HCT116 (cell line): Measurements from ENCODE around the gene ITM2B. TPM values are rescaled to one million over a fixed set of nuclear protein-coding genes. Genes with fewer than 3 reads are reported as not detected.

ENCODE experiments used
- ATAC-seq: fragments of 200-7000 bp; cut with Tn5 transposase; 2 replicates; pipeline ENCODE4 v1.9.1; 2020; ENCODE audit warnings: mild to moderate bottlenecking, moderate library complexity
- BruUV-seq: library from RNA; stranded (reverse); fragments of 400-500 nt; replicated peaks from 2 replicates; lab custom pipeline; 2021; lab: Mats Ljungman, UMichigan
- CTCF ChIA-PET: fragments of 300-600 bp; sonication (Branson Sonifier 250); formaldehyde crosslinking; loops from one replicate; lab custom pipeline; 2021; ENCODE audit warnings: antibody characterized with exemption; lab: Charles Lee
- POLR2A ChIA-PET: fragments of 300-600, 350-600 bp; sonication (Branson Sonifier 250); formaldehyde crosslinking; loops from one replicate; lab custom pipeline; 2021; ENCODE audit warnings: antibody characterized with exemption; lab: Charles Lee
- RAD21 ChIA-PET, 2 experiments: fragments of 300-600 bp; sonication (Branson Sonifier 250); formaldehyde crosslinking; loops; one replicate each; lab custom pipeline; 2023; ENCODE audit warnings: low total read pairs in 2 of 2; ENCODE audit not compliant: uncharacterized antibody in 2 of 2, unreplicated experiment in 2 of 2, low non-redundant PET in 1 of 2; lab: Charles Lee
- DNase-seq: peaks from one replicate; pipeline ENCODE4 v3.0.0-alpha.2; 2010; ENCODE audit warnings: low read depth, low spot score
- H2AFZ ChIP-seq: fragments of 200-600 bp; shearing (Covaris generic), sonication (generic); 2 replicates; pipeline ENCODE4 v1.6.1; 2017; ENCODE audit warnings: low read depth, mixed run types, mixed read lengths, antibody characterized with exemption, low read length; ENCODE audit not compliant: poor library complexity, severe bottlenecking
- H3K27ac ChIP-seq: 2 replicates; pipeline ENCODE4 v1.5.1; 2012; ENCODE audit warnings: low read depth, low read length
- H3K27me3 ChIP-seq: fragments of 200-600 bp; sonication (generic); 2 replicates; pipeline ENCODE4 v1.6.1; 2016; ENCODE audit warnings: mixed run types, low read length, mixed read lengths; ENCODE audit not compliant: insufficient read depth
- H3K36me3 ChIP-seq, 2 experiments: fragments of 200-500 bp in 1 of 2; fragments of 200-600 bp in 1 of 2; sonication (Bioruptor generic) in 1 of 2; sonication (generic) in 1 of 2; 2 replicates each; pipeline versions ENCODE4 v1.5.1 to v1.6.1; 2014 to 2016; ENCODE audit warnings: low read length in 2 of 2, inconsistent platforms in 1 of 2, mixed read lengths in 1 of 2, mixed run types in 1 of 2; ENCODE audit not compliant: insufficient read depth in 2 of 2, control insufficient read depth in 1 of 2
- H3K4me1 ChIP-seq, 2 experiments: fragments of 200-600 bp in 1 of 2; sonication (generic) in 1 of 2; 2 replicates each; pipeline versions ENCODE4 v1.5.1 to v1.6.1; 2012 to 2017; ENCODE audit warnings: low read length in 2 of 2, inconsistent platforms in 1 of 2, mild to moderate bottlenecking in 1 of 2, mixed read lengths in 1 of 2, mixed run types in 1 of 2, moderate library complexity in 1 of 2; ENCODE audit not compliant: insufficient read depth in 2 of 2, control insufficient read depth in 1 of 2
- H3K4me2 ChIP-seq: fragments of 200-600 bp; sonication (generic); 2 replicates; pipeline ENCODE4 v1.6.1; 2017; ENCODE audit warnings: mixed run types, low read length, mixed read lengths
- H3K4me3 ChIP-seq, 2 experiments: fragments of 200-600 bp in 1 of 2; sonication (generic) in 1 of 2; replicated peaks in 1 of 2; 2 replicates each; pipeline ENCODE4 v1.5.1; 2011 to 2016; ENCODE audit warnings: low read length in 2 of 2, control low read depth in 1 of 2, low read depth in 1 of 2, mild to moderate bottlenecking in 1 of 2, mixed read lengths in 1 of 2, mixed run types in 1 of 2
- H3K79me2 ChIP-seq: fragments of 200-600 bp; sonication (generic); 2 replicates; pipeline ENCODE4 v1.6.1; 2017; ENCODE audit warnings: mild to moderate bottlenecking, mixed run types, low read length, moderate library complexity, mixed read lengths; ENCODE audit not compliant: insufficient read depth
- H3K9ac ChIP-seq: fragments of 200-600 bp; sonication (generic); 2 replicates; pipeline ENCODE4 v1.6.1; 2016; ENCODE audit warnings: low read length, mixed read lengths
- H3K9me2 ChIP-seq: fragments of 200-600 bp; sonication (generic), shearing (Covaris generic); 2 replicates; pipeline ENCODE4 v1.6.1; 2017; ENCODE audit warnings: mixed run types, mild to moderate bottlenecking, moderate library complexity; ENCODE audit not compliant: insufficient read depth
- H3K9me3 ChIP-seq, 2 experiments: fragments of 200-500 bp in 1 of 2; fragments of 200-600 bp in 1 of 2; sonication (Bioruptor generic) in 1 of 2; sonication (generic) in 1 of 2; 2 replicates each; pipeline ENCODE4 v1.6.1; 2014 to 2017; ENCODE audit warnings: low read length in 2 of 2, mixed read lengths in 2 of 2, inconsistent platforms in 1 of 2, low read depth in 1 of 2, mild to moderate bottlenecking in 1 of 2, mixed run types in 1 of 2, moderate library complexity in 1 of 2; ENCODE audit not compliant: control insufficient read depth in 1 of 2, insufficient read depth in 1 of 2
- H4K20me1 ChIP-seq: fragments of 200-600 bp; sonication (generic), shearing (Covaris generic); 2 replicates; pipeline ENCODE4 v1.6.1; 2017; ENCODE audit warnings: mixed run types, mild to moderate bottlenecking, moderate library complexity; ENCODE audit not compliant: insufficient read depth
- CBX3 ChIP-seq: IDR thresholded peaks from 2 replicates; pipeline ENCODE4 v1.6.1; 2012; ENCODE audit warnings: low read depth
- CEBPB ChIP-seq: IDR thresholded peaks from 2 replicates; pipeline ENCODE4 v1.6.1; 2012; ENCODE audit warnings: low read depth
- CTCF ChIP-seq, 3 experiments: fragments of 200-600 bp in 1 of 3; sonication (generic) in 1 of 3; IDR thresholded peaks in 2 of 3; conservative IDR thresholded peaks in 1 of 3; 2 replicates each; pipeline ENCODE4 v1.5.1; 2012 to 2017; ENCODE audit warnings: low read depth in 2 of 3, low read length in 2 of 3, antibody characterized with exemption in 1 of 3, borderline replicate concordance in 1 of 3, control low read depth in 1 of 3, mild to moderate bottlenecking in 1 of 3, mixed read lengths in 1 of 3, mixed run types in 1 of 3, moderate library complexity in 1 of 3; ENCODE audit not compliant: insufficient read depth in 1 of 3
- ELF1 ChIP-seq: IDR thresholded peaks from 2 replicates; pipeline ENCODE4 v1.6.1; 2012; ENCODE audit warnings: low read depth, borderline replicate concordance
- EZH2phosphoT487 ChIP-seq: fragments of 200-600 bp; IDR thresholded peaks from 2 replicates; pipeline ENCODE4 v1.6.1; 2018; ENCODE audit warnings: antibody characterized with exemption, borderline replicate concordance
- FOSL1 ChIP-seq: IDR thresholded peaks from 2 replicates; pipeline ENCODE4 v1.6.1; 2012; ENCODE audit warnings: low read depth
- JUND ChIP-seq: IDR thresholded peaks from 2 replicates; pipeline ENCODE4 v1.6.1; 2012
- POLR2A ChIP-seq: IDR thresholded peaks from 2 replicates; pipeline ENCODE4 v1.7.0; 2011; ENCODE audit warnings: borderline replicate concordance; ENCODE audit not compliant: insufficient read depth, insufficient read length; ENCODE audit errors: extremely low read depth
- RAD21 ChIP-seq: IDR thresholded peaks from 2 replicates; pipeline ENCODE4 v1.6.1; 2012; ENCODE audit warnings: low read depth, mild to moderate bottlenecking
- REST ChIP-seq: IDR thresholded peaks from 2 replicates; pipeline ENCODE4 v1.6.1; 2012; ENCODE audit warnings: low read depth
- SIN3A ChIP-seq: IDR thresholded peaks from 2 replicates; pipeline ENCODE4 v1.6.1; 2012; ENCODE audit warnings: low read depth
- SP1 ChIP-seq: IDR thresholded peaks from 2 replicates; pipeline ENCODE4 v1.6.1; 2012; ENCODE audit warnings: low read depth
- YY1 ChIP-seq: IDR thresholded peaks from 2 replicates; pipeline ENCODE4 v1.6.1; 2011; ENCODE audit warnings: low read length, low read depth, moderate library complexity, mild to moderate bottlenecking; ENCODE audit not compliant: insufficient replicate concordance; ENCODE audit errors: extremely low read depth
- ZBTB33 ChIP-seq: IDR thresholded peaks from 2 replicates; pipeline ENCODE4 v1.6.1; 2011; ENCODE audit warnings: mild to moderate bottlenecking, low read length, moderate library complexity; ENCODE audit not compliant: insufficient replicate concordance; ENCODE audit errors: extremely low read depth
- intact Hi-C: fragments of 100-400 bp; cut with micrococcal nuclease; formaldehyde crosslinking; loops from 2 replicates; pipeline ENCODE4 v1.10.0; 2022
- total RNA-seq: library from RNA; stranded (reverse); gene quantifications from one replicate; pipeline ENCODE4 v1.2.1, GENCODE V29; 2021; ENCODE audit not compliant: unreplicated experiment

Gene ITM2B
- total RNA-seq, 1 experiment from 2014 or later: 124 TPM

GRCh38 chr13:48236528-48237353 is 3.7 kb downstream of the ITM2B start:
- H3K9me2 ChIP-seq: no peaks in the 10 kb centered on the region
- H3K79me2 ChIP-seq: peaks cover 47% of the 10 kb centered on the region
- no peak overlapping the region for H2AFZ ChIP-seq
- no peaks in the 10 kb centered on the region for H3K9me3 ChIP-seq
- no TSS peak for BruUV-seq
- ATAC-seq: no peak
- no peak overlapping the region for H3K9ac ChIP-seq
- intact Hi-C loops: no loop called here
- no peak for DNase-seq
- H3K4me1 ChIP-seq: peaks cover 6 to 9% of the 10 kb centered on the region in 2 experiments; a peak in 3 of 4 replicates
- ChIA-PET RAD21 (no interaction called here), POLR2A (no interaction called here), CTCF (no interaction called here)
- TF ChIP-seq CTCF (IDR thresholded peaks at IDR 0.05 in 2 of 3, conservative IDR thresholded peaks at IDR 0.05 in 1 of 3; ENCODE audit: borderline replicate concordance in 1 of 3, insufficient read depth in 1 of 3, low read depth in 2 of 3, low read length in 2 of 3) (no peak), POLR2A (no peak), CBX3 (no peak), ELF1 (no peak), FOSL1 (no peak), SIN3A (no peak), RAD21 (no peak), CEBPB (no peak), YY1 (no peak), REST (no peak), EZH2phosphoT487 (no peak), SP1 (no peak), JUND (no peak), ZBTB33 (no peak)
- H3K36me3 ChIP-seq: peaks cover 0 to 4% of the 10 kb centered on the region in 2 experiments; a peak in 2 of 4 replicates
- no peak overlapping the region for H3K27ac ChIP-seq
- H4K20me1 ChIP-seq: no peaks in the 10 kb centered on the region
- H3K4me3 ChIP-seq: no peak overlapping the region
- H3K4me2 ChIP-seq: no peak overlapping the region
- H3K27me3 ChIP-seq: no peaks in the 10 kb centered on the region
